NCI-H128 (cell line): ENCODE data around the gene JARID2.

Source experiments
- DNase-seq: peaks from one replicate; lab custom pipeline; 2025; ENCODE audit not compliant: unreplicated experiment; lab: John Stamatoyannopoulos, UW

The JARID2 gene

DNA sequence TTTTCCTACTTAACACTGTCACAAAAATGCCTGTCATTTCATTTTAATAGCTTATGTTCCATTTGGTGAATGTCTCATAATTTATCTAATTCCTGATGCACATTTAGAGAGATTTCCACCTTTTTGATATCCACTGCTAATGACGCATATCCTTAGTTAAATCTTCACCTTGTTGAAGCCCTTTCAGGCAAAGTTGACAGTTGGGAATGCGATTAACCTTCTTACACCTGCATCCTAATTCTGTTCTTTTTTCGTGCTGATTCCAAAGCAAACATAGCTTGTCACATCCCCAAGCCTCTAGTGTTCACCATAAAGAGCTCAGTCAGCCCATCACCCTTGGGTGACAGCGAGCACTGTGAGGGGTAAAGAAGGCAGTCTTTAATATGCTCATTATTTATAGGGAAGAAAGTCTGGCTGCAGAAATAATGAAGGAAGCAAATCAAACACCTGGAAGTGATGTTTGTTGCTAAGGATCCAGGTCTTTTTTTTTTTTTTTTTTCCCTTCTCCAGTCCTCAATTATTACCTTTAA is 211.3 kb downstream of the JARID2 start:
- no peak for DNase-seq

DNA sequence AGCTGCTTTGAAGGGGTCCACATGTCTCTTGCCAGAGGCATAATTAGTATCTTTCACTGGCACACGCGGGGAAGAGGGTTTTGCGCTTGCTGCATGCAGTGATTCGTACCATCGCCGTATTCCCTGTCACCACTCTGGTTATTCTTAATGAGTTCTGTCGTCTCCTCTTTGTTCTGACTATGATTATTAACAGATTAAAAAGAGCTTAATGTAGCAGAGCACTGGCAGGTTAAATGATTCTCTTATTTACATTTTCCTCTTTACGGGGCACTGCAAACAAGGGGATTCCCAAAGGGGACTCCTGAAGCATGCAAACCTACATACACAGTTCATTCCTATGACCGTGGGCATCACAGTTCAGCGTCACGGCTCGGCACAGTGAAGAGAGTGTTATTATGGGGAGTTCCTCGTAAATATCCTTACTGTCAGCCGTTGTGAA is 212.2 kb downstream of the JARID2 start:
- DNase-seq: no peak

DNA sequence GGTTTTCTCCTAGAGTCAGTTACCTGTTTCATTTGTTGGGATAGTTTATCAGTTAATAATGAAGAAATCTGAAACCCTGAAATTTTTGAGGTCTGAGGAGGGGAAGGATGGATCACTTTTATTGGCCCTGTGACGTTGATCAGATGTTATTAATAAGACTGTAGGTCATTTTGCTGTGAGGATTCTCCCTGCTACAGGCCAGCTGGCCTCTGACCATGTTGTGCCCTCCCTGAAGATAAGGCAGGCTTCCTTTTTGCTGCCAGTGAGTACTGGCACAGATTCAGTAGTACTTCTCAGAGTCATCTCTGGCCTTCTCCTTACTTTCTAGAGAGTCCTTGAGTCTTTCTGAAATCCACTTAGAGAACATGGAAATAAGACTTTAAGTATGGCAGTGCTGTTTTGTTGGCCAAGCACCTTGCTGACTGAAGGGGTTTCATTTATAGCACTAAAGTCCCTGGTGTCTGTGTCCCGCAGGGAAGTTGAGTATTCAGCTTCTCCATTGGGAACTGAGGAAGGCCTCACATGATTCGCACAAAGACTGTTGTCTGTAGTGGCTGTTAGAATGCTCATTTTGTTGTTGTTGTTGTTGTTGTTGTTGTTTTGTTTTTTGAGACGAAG is 214.3 kb downstream of the JARID2 start:
- no peak for DNase-seq

- no peak for DNase-seq
Observed at GRCh38 chr6:15461127-15461944, 215.5 kb downstream of the JARID2 start.

GRCh38 chr6:15462256-15462655 is 216.4 kb downstream of the JARID2 start:
- DNase-seq: no peak

DNA sequence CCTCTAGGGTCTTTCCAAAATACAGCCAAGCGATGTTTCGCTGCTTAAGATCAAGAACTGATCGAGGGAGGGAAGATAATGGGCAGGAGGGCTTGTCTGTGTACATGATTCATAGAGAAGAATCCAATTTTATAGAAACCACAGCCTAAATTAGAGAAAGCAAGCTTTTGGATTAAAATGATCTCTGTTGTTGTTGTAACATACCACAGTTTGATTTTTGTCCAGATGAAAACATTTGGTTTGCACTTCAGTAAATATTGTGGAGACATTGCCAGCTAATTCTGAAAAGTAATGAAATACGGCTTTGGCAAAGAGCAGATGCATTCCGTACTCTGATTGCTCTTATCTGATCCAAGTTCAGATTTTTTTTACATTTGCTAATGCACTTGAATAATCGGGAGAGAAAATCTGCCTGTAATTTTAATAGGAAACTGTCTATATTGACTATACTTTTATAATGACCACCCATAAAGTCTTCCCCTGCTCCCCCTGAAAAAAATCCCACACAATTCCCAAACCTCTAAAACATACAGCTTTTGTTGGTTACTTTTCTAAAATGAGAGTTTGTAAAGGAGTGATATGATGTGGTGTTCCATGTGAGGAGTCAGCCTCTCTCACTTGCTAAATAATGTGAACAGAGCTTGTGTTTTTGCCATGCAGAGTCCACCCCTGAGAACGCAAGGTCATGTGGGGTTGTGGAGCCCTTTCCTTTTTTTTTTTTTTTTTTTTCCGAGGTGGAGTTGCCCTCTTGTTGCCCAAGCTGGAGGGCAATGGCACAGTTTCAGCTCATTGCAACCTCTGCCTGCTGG is 217.1 kb downstream of the JARID2 start:
- no peak for DNase-seq

DNA sequence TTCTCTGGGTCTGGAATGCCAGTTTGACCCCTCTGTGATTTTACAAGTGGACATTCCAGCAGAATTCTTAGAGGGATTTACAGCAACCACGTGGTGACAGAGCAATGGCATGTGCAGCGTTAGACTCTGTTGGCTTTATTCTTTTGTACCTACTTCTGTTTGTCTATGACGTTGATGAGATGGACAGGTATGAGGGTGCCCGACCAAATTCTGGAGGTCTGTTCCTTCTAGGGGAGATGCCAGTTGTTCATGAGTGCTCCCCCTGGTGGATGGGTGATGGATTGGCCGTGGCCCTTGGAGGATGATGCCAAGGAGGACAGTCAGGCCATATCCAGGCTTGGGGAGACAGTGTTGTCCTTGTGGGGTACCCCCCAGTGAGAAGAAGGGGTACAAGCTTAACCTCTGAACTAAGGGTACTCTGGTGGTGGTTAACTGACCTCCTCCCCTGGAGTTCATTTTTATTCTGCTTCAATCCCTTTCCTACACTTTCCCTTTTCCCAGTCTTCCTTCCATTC is 218.4 kb downstream of the JARID2 start:
- no peak for DNase-seq

GRCh38 chr6:15465212-15465611 is 219.3 kb downstream of the JARID2 start:
- DNase-seq: no peak

DNA sequence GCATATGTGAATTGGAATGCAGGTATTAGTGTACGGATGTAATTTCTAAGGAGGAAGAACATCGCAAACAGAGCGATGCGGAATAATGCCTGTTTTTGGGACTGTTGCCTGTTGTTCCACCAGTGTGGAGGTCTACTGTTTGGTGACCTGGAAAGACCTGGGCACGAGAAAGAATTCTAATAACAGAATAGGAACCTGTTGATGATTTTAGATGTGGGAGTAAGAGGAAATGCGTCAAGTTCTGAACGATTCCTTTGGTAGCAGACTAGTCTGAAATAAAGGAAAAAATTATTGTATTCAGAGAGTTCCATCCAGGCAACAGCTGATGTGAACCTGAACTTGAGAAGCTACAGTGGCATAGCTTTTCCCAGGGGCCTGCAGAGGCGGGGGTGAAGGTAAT is 224.9 kb downstream of the JARID2 start:
- DNase-seq: no peak

- DNase-seq: no peak
Observed at GRCh38 chr6:15472621-15473020, 226.8 kb downstream of the JARID2 start.

DNA sequence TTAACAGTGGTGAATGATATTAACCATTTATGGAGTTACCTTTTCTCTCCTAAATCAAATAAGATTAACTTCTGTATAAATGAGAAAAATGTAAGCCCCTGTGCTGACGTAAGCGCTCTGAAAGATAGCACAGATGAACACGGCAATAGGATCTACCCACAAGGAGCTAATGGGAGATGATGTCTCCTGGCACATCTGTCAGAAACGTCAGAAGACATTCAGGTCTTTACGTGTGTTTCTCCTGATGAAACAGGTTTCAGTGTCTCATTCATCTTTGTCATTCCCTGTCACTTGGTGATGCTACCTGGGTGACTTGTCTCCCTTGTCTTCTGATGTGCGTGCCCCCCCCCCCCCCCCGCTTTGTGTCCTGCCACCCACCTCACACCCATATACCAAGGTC is 227.3 kb downstream of the JARID2 start:
- no peak for DNase-seq

DNA sequence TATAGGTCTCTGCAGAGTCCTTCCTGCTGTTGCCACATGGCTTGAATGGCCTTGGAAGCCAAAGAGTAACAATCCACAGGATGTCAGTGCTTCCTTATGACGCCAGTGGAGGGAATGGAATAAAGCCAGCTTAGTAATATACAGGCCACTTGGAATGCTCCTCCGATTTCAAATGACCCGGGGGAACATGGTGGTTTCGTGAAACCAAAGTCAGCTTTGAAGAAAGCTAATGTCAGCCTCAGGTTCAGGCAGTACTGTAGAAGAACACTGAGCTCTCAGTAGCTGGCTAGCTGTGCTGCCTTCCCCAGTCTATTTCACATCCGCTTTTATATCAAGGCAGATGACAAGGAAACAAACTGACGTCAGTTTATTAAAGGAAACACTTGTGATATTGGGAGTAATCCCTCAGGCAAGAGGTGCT is 227.9 kb downstream of the JARID2 start:
- no peak for DNase-seq

GRCh38 chr6:15474196-15474595 is 228.3 kb downstream of the JARID2 start:
- DNase-seq: no peak

- no peak for DNase-seq
Observed at GRCh38 chr6:15475261-15475660, 229.4 kb downstream of the JARID2 start.

- no peak for DNase-seq
Observed at GRCh38 chr6:15475872-15476271, 230.0 kb downstream of the JARID2 start.

- no peak for DNase-seq
Observed at GRCh38 chr6:15476631-15477380, 230.9 kb downstream of the JARID2 start.

DNA sequence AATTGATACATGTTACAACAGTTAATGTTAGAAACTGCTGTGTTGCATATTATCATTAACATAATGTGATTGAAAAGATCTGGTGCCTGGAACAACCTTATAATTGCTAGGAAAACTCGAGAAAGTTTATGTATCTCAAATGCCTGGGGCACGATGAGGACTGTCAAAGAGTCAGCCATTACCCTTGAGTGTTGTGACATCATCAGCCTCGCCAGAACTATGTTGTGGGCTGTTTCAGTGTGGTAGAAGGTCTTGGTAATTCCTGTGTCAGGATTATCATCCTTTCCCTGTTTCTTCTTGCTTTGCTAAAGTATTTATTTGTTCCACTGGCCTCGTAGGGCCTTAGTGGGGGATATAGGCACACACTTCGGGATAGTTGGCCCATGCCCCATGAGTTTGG is 231.9 kb downstream of the JARID2 start:
- no peak for DNase-seq

DNA sequence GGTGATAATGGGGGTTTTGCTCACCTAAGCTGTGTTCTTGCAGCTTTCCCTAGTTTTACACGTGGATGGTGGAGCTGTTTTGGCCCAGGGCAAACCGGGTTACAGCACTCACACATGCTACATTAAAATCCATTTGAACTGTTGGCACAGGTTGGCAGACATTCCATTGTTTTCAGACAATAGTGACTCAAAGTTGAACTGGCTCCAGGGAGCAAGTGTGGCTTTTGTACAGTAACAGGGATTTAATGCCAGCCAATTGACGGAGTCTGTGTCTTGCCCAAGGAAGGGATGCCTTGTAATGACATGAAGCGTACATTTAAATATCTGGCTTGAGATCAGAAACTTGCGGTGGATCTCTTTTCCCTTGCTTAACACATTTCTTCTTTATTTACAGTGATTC is 233.9 kb downstream of the JARID2 start:
- DNase-seq: no peak

DNA sequence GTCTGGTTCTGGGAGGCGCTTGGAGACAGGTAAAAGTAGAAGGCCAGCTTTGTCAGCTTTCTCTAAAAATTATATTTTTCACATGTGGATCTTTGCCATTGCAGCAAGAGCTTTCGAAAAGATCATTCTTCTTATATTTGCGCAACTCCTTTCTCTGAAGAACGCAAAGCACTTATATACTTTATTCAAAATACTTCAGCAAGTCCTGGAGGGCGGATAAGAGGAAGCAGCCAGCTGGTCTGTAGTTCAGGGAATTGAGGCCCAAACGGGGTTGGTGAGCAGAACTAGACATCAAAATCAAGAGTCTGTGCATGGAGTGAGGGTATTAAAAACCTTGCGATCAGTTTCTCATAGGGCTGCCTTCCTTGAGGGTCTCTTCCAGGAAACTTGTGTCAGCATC is 234.7 kb downstream of the JARID2 start:
- no peak for DNase-seq

- no peak for DNase-seq
Observed at GRCh38 chr6:15481390-15482291, 235.8 kb downstream of the JARID2 start.
